Right lobe of liver (tissue), 6 donors: ENCODE measurements around the gene LDLRAD4. TPM values are rescaled to one million over a fixed set of nuclear protein-coding genes. Genes with fewer than 3 reads are reported as not detected.

ENCODE experiments used
- ATAC-seq, 4 donors: fragments of 200-7000 bp; cut with Tn5 transposase; one replicate each; pipeline ENCODE4 v1.9.1; 2020; ENCODE audit warnings: mild to moderate bottlenecking in 4 of 4, moderate library complexity in 4 of 4
- DNase-seq, 3 donors: peaks; one replicate each; pipeline ENCODE4 v3.0.0-alpha.2; 2020
- H3K27ac ChIP-seq, 3 donors: fragments of 200-600 bp; one replicate each; pipeline ENCODE4 v1.8.0; 2022
- H3K27me3 ChIP-seq, 2 donors: fragments of 200-600 bp; one replicate each; pipeline ENCODE4 v1.8.0; 2022
- H3K36me3 ChIP-seq, 4 donors: fragments of 200-600 bp; sonication (generic) in 1 of 4; one replicate each; pipeline versions ENCODE4 v1.5.1 to v1.8.0; 2017 to 2022; ENCODE audit warnings: control low read depth in 1 of 4
- H3K4me1 ChIP-seq, 4 donors: fragments of 200-600 bp; sonication (generic) in 1 of 4; one replicate each; pipeline versions ENCODE4 v1.5.1 to v1.8.0; 2017 to 2022; ENCODE audit warnings: control low read depth in 1 of 4
- H3K4me3 ChIP-seq, 3 donors: fragments of 200-600 bp; one replicate each; pipeline ENCODE4 v1.8.0; 2022
- H3K9me3 ChIP-seq, 4 donors: fragments of 200-600 bp; sonication (generic) in 1 of 4; one replicate each; pipeline versions ENCODE4 v1.5.1 to v1.8.0; 2017 to 2022; ENCODE audit warnings: control low read depth in 1 of 4
- CTCF ChIP-seq, 4 donors: fragments of 200-600 bp in 3 of 4; fragments of 450-650 bp in 1 of 4; IDR thresholded peaks; one replicate each; pipeline versions ENCODE4 v1.5.1 to v1.8.0; 2016 to 2022; ENCODE audit warnings: antibody characterized with exemption in 4 of 4, mild to moderate bottlenecking in 2 of 4
- POLR2A ChIP-seq: fragments of 450-650 bp; IDR thresholded peaks from one replicate; pipeline ENCODE4 v1.6.1; 2017; ENCODE audit warnings: antibody characterized with exemption, mild to moderate bottlenecking
- WGBS: methylation state at CpG from one replicate; pipeline ENCODE4 v1.1.6; 2018; ENCODE audit warnings: low coverage, low lambda C conversion rate; ENCODE audit not compliant: insufficient coverage; ENCODE audit errors: missing lambda C conversion rate; 5-methylcytosine and 5-hydroxymethylcytosine counted together
- intact Hi-C, 2 donors: fragments of 100-400 bp; cut with DNase I; formaldehyde crosslinking; loops; one replicate each; pipeline versions ENCODE4 v1.11.2 to v1.14.1; 2022
- total RNA-seq, 6 experiments: library from RNA; depleted of rRNA in 2 of 6; stranded (reverse); fragments of >200 nt in 2 of 6; fragmentation: NEBNext Ultra II Directional in 3 of 6; extraction: Animal tissue kit (Norgen Biotek cat#: 25700) in 3 of 6; gene quantifications; one replicate each; pipeline versions ENCODE4 v1.1.0 to v1.2.4, GENCODE V29; 2016 to 2023
- donor health status: DM: no; HTN: yes; CAD: no.
- donor health status: DM: no; HTN: no; CAD: no.
- donor health status: DM: no; HTN: no; CAD: no.
- donor health status: DM: no; HTN: yes; CAD: no.
- donor health status: DM: no; HTN: yes; CAD: no.

The LDLRAD4 gene
- total RNA-seq, 6 experiments from 2014 or later = 10.6 to 66.4 (median 18.7) TPM

- H3K9me3 ChIP-seq = no peaks in the 10 kb centered on the region
- peak; percentile 20 to 62 (median 43) for ATAC-seq
- 46% methylated on average over 6 of the region's 6 CpGs for WGBS
- no peak for DNase-seq
- peaks cover 0 to 14% (median 6%) of the 10 kb centered on the region in 4 donors for H3K4me1 ChIP-seq
- H3K36me3 ChIP-seq = no peaks in the 10 kb centered on the region
- H3K27ac ChIP-seq = no peak overlapping the region
- H3K27me3 ChIP-seq = no peaks in the 10 kb centered on the region
- intact Hi-C loops = no loop called here
- no peak overlapping the region for H3K4me3 ChIP-seq
- TF ChIP-seq POLR2A (no peak), CTCF (IDR thresholded peaks at IDR 0.05) (no peak)
These were observed 227.5 kb downstream of the LDLRAD4 start for GRCh38 chr18:13446024-13446423.

- no peak for DNase-seq
- Histone ChIP-seq H3K36me3 (no peaks in the 10 kb centered on the region), H3K27ac (no peak overlapping the region), H3K4me1 (peaks cover 0 to 14% (median 6%) of the 10 kb centered on the region in 4 donors), H3K9me3 (no peaks in the 10 kb centered on the region), H3K4me3 (no peak overlapping the region), H3K27me3 (no peaks in the 10 kb centered on the region)
- 89% methylated on average over 11 of the region's 22 CpGs for WGBS
- intact Hi-C loops = no loop called here
- no peak for ATAC-seq
- TF ChIP-seq CTCF (IDR thresholded peaks at IDR 0.05) (no peak), POLR2A (no peak)
These were observed 228.3 kb downstream of the LDLRAD4 start for GRCh38 chr18:13446610-13447461.

GRCh38 chr18:13447621-13448334 lies 229.2 kb downstream of the LDLRAD4 start:
- intact Hi-C loops = no loop called here
- Histone ChIP-seq H3K4me3 (no peak overlapping the region), H3K27me3 (no peaks in the 10 kb centered on the region), H3K27ac (no peak overlapping the region), H3K4me1 (peaks cover 0 to 14% (median 6%) of the 10 kb centered on the region in 4 donors), H3K9me3 (no peaks in the 10 kb centered on the region), H3K36me3 (no peaks in the 10 kb centered on the region)
- WGBS = 62% methylated on average over 22 of the region's 22 CpGs
- ATAC-seq (peak in 2 of 4 donors; percentile 51 to 58), DNase-seq (no peak)
- TF ChIP-seq CTCF (IDR thresholded peaks at IDR 0.05) (no peak), POLR2A (no peak)

GRCh38 chr18:13448335-13448795 lies 229.8 kb downstream of the LDLRAD4 start:
- intact Hi-C loops = no loop called here
- no peaks in the 10 kb centered on the region for H3K9me3 ChIP-seq
- H3K36me3 ChIP-seq = no peaks in the 10 kb centered on the region
- 79% methylated on average over 19 of the region's 19 CpGs for WGBS
- H3K4me1 ChIP-seq = peaks cover 0 to 16% (median 6%) of the 10 kb centered on the region in 4 donors
- ATAC-seq (no peak), DNase-seq (no peak)
- H3K27me3 ChIP-seq = no peaks in the 10 kb centered on the region
- no peak overlapping the region for H3K27ac ChIP-seq
- no peak overlapping the region for H3K4me3 ChIP-seq
- TF ChIP-seq CTCF (IDR thresholded peaks at IDR 0.05) (no peak), POLR2A (no peak)
